K562 (cell line): Measurements from ENCODE around the gene OSBPL10. TPM values are rescaled to one million over a fixed set of nuclear protein-coding genes. Genes with fewer than 3 reads are reported as not detected.

Experiments used
- ATAC-seq: fragments of 200-7000 bp; cut with Tn5 transposase; 3 replicates; pipeline ENCODE4 v1.9.1; 2020; ENCODE audit warnings: moderate library complexity
- BruUV-seq: library from RNA; stranded (reverse); fragments of 400-500 nt; replicated peaks from 2 replicates; lab custom pipeline; 2021; lab: Mats Ljungman, UMichigan
- CTCF ChIA-PET: fragments of 300-600 bp; formaldehyde crosslinking; extraction: SDS; loops from one replicate; lab custom pipeline; 2021; ENCODE audit warnings: low intra/inter-chr PET ratio; lab: Yijun Ruan, JAX
- POLR2A ChIA-PET: fragments of 300-600, 350-650 bp; sonication (Branson Sonifier 250); formaldehyde crosslinking; extraction: SDS; loops from one replicate; lab custom pipeline; 2021; ENCODE audit warnings: antibody characterized with exemption, inconsistent platforms; lab: Yijun Ruan, JAX
- DNase-seq, 4 experiments: peaks; one replicate each; pipeline versions ENCODE4 v3.0.0 to v3.0.0-alpha.2; 2011 to 2018; ENCODE audit warnings: low spot score in 3 of 4, mixed read lengths in 3 of 4; ENCODE audit errors: extremely low read depth in 1 of 4
- FAIRE-seq: peaks from 2 replicates; lab custom pipeline; 2011; peaks lifted over from hg19 to GRCh38; lab: Jason Lieb, UNC
- H2AFZ ChIP-seq: 2 replicates; pipeline ENCODE4 v1.6.0; 2011; ENCODE audit warnings: low read depth, low read length, control low read depth, inconsistent platforms
- H3K27ac ChIP-seq: fragments of 200-600 bp; 3 replicates; pipeline ENCODE4 v1.8.0; 2011; ENCODE audit warnings: low read depth, mild to moderate bottlenecking, control low read depth, inconsistent platforms, low read length, moderate library complexity, mixed read lengths; ENCODE audit errors: extremely low read depth
- H3K27me3 ChIP-seq, 2 experiments: fragments of 300-600 bp in 1 of 2; 2 replicates in 1 of 2; 3 replicates in 1 of 2; pipeline versions ENCODE4 v1.6.0 to v1.8.0; 2011; ENCODE audit warnings: inconsistent platforms in 2 of 2, low read length in 2 of 2, mild to moderate bottlenecking in 1 of 2, mixed read lengths in 1 of 2, moderate library complexity in 1 of 2; ENCODE audit not compliant: control insufficient read depth in 2 of 2, insufficient read depth in 2 of 2
- H3K36me3 ChIP-seq: fragments of 300-600 bp; 3 replicates; pipeline ENCODE4 v1.8.0; 2011; ENCODE audit warnings: mild to moderate bottlenecking, low read length, inconsistent platforms; ENCODE audit not compliant: control insufficient read depth, insufficient read depth
- H3K4me1 ChIP-seq, 2 experiments: fragments of 200-600 bp in 1 of 2; replicated peaks in 1 of 2; 2 replicates in 1 of 2; 3 replicates in 1 of 2; pipeline versions ENCODE4 v1.5.1 to v1.8.0; 2011; ENCODE audit warnings: inconsistent platforms in 2 of 2, low read length in 2 of 2, mild to moderate bottlenecking in 1 of 2, mixed read lengths in 1 of 2, moderate library complexity in 1 of 2; ENCODE audit not compliant: control insufficient read depth in 2 of 2, insufficient read depth in 2 of 2
- H3K4me2 ChIP-seq: 2 replicates; pipeline ENCODE4 v1.6.1; 2011; ENCODE audit warnings: low read length, control low read depth, inconsistent platforms, mixed read lengths; ENCODE audit not compliant: insufficient read depth
- H3K4me3 ChIP-seq: fragments of 200-600 bp; sonication (generic), shearing (Covaris generic); 2 replicates; pipeline ENCODE4 v1.5.1; 2016; ENCODE audit warnings: control low read depth, inconsistent platforms
- H3K79me2 ChIP-seq: fragments of 200-600 bp; 3 replicates; pipeline ENCODE4 v1.8.0; 2011; ENCODE audit warnings: low read length, inconsistent platforms; ENCODE audit not compliant: control insufficient read depth, insufficient read depth
- H3K9ac ChIP-seq, 2 experiments: 2 replicates each; pipeline versions ENCODE4 v1.6.0 to v1.6.1; 2011; ENCODE audit warnings: low read depth in 2 of 2, low read length in 2 of 2, control low read depth in 1 of 2, inconsistent platforms in 1 of 2, mild to moderate bottlenecking in 1 of 2, mixed read lengths in 1 of 2; ENCODE audit not compliant: insufficient read depth in 1 of 2
- H3K9me1 ChIP-seq: one replicate; pipeline ENCODE4 v1.6.0; 2011; ENCODE audit warnings: inconsistent platforms, mild to moderate bottlenecking, low read length, moderate library complexity; ENCODE audit not compliant: control insufficient read depth, insufficient read depth
- H3K9me3 ChIP-seq: replicated peaks from 2 replicates; pipeline ENCODE4 v1.5.1; 2011; ENCODE audit warnings: low read depth, low read length, inconsistent platforms; ENCODE audit not compliant: control insufficient read depth, insufficient read depth
- H4K20me1 ChIP-seq: replicated peaks from 2 replicates; pipeline ENCODE4 v1.6.1; 2011; ENCODE audit warnings: low read length, inconsistent platforms, mixed read lengths; ENCODE audit not compliant: control insufficient read depth, insufficient read depth
- ATF7 ChIP-seq: fragments of 450-650 bp; IDR thresholded peaks from 2 replicates; pipeline ENCODE4 v1.7.1; 2014; ENCODE audit warnings: mild to moderate bottlenecking, moderate library complexity
- GATAD2B ChIP-seq: fragments of 450-650 bp; IDR thresholded peaks from 2 replicates; pipeline ENCODE4 v1.6.1; 2017; ENCODE audit warnings: mild to moderate bottlenecking, borderline replicate concordance
- HNRNPK ChIP-seq: fragments of 200-400 bp; formaldehyde crosslinking; IDR thresholded peaks from one replicate; pipeline ENCODE4 v1.6.1; 2018; ENCODE audit warnings: mild to moderate bottlenecking, low read depth, low read length; ENCODE audit not compliant: poor library complexity, severe bottlenecking
- KAT2B ChIP-seq: IDR thresholded peaks from one replicate; pipeline ENCODE4 v1.6.1; 2012; ENCODE audit warnings: low read depth, mild to moderate bottlenecking, control low read depth, inconsistent platforms, low read length, moderate library complexity
- PTRF ChIP-seq: fragments of 450-650 bp; IDR thresholded peaks from 2 replicates; pipeline ENCODE4 v1.6.1; 2016; ENCODE audit warnings: mild to moderate bottlenecking, missing genetic modification characterization, missing compliant biosample characterization
- RBM14 ChIP-seq: fragments of 200-400 bp; formaldehyde crosslinking; IDR thresholded peaks from 2 replicates; pipeline ENCODE4 v1.6.1; 2018; ENCODE audit warnings: low read depth, mild to moderate bottlenecking, low read length, moderate library complexity, borderline replicate concordance; ENCODE audit not compliant: insufficient read depth
- RFX1 ChIP-seq: fragments of 450-650 bp; IDR thresholded peaks from 2 replicates; pipeline ENCODE4 v1.6.1; 2016; ENCODE audit warnings: mild to moderate bottlenecking, moderate library complexity
- SMAD4 ChIP-seq: fragments of 250-450 bp; sonication (Bioruptor Pico); conservative IDR thresholded peaks from 2 replicates; pipeline ENCODE4 v1.8.0; 2021; ENCODE audit warnings: inconsistent platforms, mild to moderate bottlenecking, moderate library complexity
- ZBED1 ChIP-seq: IDR thresholded peaks from 2 replicates; pipeline ENCODE4 v1.6.1; 2014
- ZKSCAN1 ChIP-seq: fragments of 150-350 bp; IDR thresholded peaks from 2 replicates; pipeline ENCODE4 v1.6.1; 2016; ENCODE audit warnings: low read depth, low read length
- WGBS: fragments of 100-300 bp; shearing (Covaris generic); methylation state at CpG from one replicate; pipeline ENCODE4 v1.1.6; 2016; ENCODE audit warnings: low coverage, mixed read lengths; ENCODE audit not compliant: insufficient coverage; ENCODE audit errors: missing lambda C conversion rate; 5-methylcytosine and 5-hydroxymethylcytosine counted together
- in situ Hi-C: fragments of 300-500 bp; cut with MboI; formaldehyde crosslinking; loops from 4 replicates; pipeline ENCODE4 v1.15.0; 2018; ENCODE audit warnings: inconsistent platforms, mixed read lengths
- intact Hi-C: fragments of 100-400 bp; cut with micrococcal nuclease; formaldehyde crosslinking; loops from 2 replicates; pipeline ENCODE4 v1.14.2; 2022
- polyA plus RNA-seq, 8 experiments: library from polyadenylated mRNA; depleted of rRNA in 4 of 8; stranded (reverse) in 5 of 8; unstranded in 3 of 8; fragments of >200 nt; fragmentation: Nextera tagmentation in 2 of 8; fragmentation: Illumina TruSeq in 1 of 8; extraction: Ambion mirVana in 2 of 8; extraction: Trizol in 1 of 8; gene quantifications; 2 replicates each; pipeline versions ENCODE4 v1.2.1 to v1.2.3, GENCODE V29; 2011 to 2014; ENCODE audit warnings: inconsistent platforms in 1 of 8, missing spikeins in 1 of 8
- total RNA-seq, 7 experiments: library from RNA; depleted of rRNA in 6 of 7; stranded (reverse); fragments of >200 nt in 6 of 7; fragmentation: Illumina TruSeq in 2 of 7; extraction: Trizol in 2 of 7; gene quantifications; 2 replicates each; pipeline versions ENCODE4 v1.2.1 to v1.2.3, GENCODE V29; 2011 to 2021; ENCODE audit warnings: low replicate concordance in 1 of 7
- TF ChIP-seq, protein P1 (sequence below): IDR thresholded peaks from 2 replicates; pipeline ENCODE4 v1.6.1; 2011; ENCODE audit warnings: borderline replicate concordance, low read depth, mild to moderate bottlenecking, moderate library complexity, low read length; ENCODE audit not compliant: insufficient read depth, poor library complexity, severe bottlenecking
- TF ChIP-seq, protein P2 (sequence below): fragments of 450-650 bp; IDR thresholded peaks from 2 replicates; pipeline ENCODE4 v1.6.1; 2018; ENCODE audit warnings: mild to moderate bottlenecking, low read depth; ENCODE audit not compliant: partially characterized antibody
- TF ChIP-seq, protein P3 (sequence below), 2 experiments: IDR thresholded peaks in 1 of 2; conservative IDR thresholded peaks in 1 of 2; 2 replicates each; pipeline ENCODE4 v1.6.1; 2016; ENCODE audit warnings: low read depth in 2 of 2, mild to moderate bottlenecking in 1 of 2, missing compliant biosample characterization in 1 of 2, missing genetic modification characterization in 1 of 2, moderate library complexity in 1 of 2
- TF ChIP-seq, protein P4 (sequence below), 2 experiments: fragments of 450-650 bp; IDR thresholded peaks; 2 replicates each; pipeline ENCODE4 v1.6.1; 2016

Gene OSBPL10
- total and polyA plus RNA-seq, 9 of the 15 experiments (the other 6 are each of a cell fraction or from before 2014, with no cell fraction given), result 0.03 to 0.19 (median 0.14) TPM; not detected in 2

DNA sequence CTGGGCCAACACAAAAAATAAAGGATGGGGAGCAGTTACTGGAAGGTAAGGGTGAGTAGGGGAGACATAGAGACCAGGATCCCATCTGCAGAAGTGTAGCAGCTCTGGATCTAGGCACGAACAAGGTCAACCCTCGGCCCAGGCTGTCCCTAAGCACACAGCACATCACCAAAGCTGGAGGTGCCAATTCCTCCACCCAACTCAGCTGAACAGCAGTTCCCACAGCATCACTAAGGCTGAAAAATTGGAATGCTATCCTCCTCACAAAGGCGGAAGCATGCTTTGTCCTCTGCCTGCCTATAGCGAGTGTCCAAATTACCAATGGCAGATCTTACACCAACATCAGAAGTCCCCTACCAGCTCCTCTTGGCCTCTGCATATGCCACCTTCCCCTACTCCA lies 33.9 kb downstream of the OSBPL10 start:
- in situ Hi-C loops, result no loop called here
- DNase-seq, result no peak
- Histone ChIP-seq H3K27me3 (peaks cover 0 to 9% of the 10 kb centered on the region in 2 experiments; a peak in 1 of 5 replicates), H3K4me3 (no peak overlapping the region), H3K4me2 (no peak overlapping the region), H2AFZ (no peak overlapping the region), H3K9me1 (no peaks in the 10 kb centered on the region), H4K20me1 (no peaks in the 10 kb centered on the region), H3K36me3 (no peaks in the 10 kb centered on the region), H3K9me3 (no peaks in the 10 kb centered on the region)
- FAIRE-seq, result no peak
- CTCF ChIA-PET, result no interaction called here
- no TSS peak for BruUV-seq
- TF ChIP-seq HNRNPK (no peak), ZKSCAN1 (no peak), GATAD2B (no peak), ATF7 (no peak), SMAD4 (no peak), PTRF (no peak), RFX1 (no peak), RBM14 (no peak), KAT2B (no peak), ZBED1 (no peak)
- TF ChIP-seq, protein P1, sequence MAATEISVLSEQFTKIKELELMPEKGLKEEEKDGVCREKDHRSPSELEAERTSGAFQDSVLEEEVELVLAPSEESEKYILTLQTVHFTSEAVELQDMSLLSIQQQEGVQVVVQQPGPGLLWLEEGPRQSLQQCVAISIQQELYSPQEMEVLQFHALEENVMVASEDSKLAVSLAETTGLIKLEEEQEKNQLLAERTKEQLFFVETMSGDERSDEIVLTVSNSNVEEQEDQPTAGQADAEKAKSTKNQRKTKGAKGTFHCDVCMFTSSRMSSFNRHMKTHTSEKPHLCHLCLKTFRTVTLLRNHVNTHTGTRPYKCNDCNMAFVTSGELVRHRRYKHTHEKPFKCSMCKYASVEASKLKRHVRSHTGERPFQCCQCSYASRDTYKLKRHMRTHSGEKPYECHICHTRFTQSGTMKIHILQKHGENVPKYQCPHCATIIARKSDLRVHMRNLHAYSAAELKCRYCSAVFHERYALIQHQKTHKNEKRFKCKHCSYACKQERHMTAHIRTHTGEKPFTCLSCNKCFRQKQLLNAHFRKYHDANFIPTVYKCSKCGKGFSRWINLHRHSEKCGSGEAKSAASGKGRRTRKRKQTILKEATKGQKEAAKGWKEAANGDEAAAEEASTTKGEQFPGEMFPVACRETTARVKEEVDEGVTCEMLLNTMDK, result no peak
- TF ChIP-seq, protein P2, sequence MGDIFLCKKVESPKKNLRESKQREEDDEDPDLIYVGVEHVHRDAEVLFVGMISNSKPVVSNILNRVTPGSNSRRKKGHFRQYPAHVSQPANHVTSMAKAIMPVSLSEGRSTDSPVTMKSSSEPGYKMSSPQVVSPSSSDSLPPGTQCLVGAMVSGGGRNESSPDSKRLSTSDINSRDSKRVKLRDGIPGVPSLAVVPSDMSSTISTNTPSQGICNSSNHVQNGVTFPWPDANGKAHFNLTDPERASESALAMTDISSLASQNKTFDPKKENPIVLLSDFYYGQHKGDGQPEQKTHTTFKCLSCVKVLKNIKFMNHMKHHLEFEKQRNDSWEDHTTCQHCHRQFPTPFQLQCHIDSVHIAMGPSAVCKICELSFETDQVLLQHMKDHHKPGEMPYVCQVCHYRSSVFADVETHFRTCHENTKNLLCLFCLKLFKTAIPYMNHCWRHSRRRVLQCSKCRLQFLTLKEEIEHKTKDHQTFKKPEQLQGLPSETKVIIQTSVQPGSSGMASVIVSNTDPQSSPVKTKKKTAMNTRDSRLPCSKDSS, result no peak
- TF ChIP-seq, protein P3, sequence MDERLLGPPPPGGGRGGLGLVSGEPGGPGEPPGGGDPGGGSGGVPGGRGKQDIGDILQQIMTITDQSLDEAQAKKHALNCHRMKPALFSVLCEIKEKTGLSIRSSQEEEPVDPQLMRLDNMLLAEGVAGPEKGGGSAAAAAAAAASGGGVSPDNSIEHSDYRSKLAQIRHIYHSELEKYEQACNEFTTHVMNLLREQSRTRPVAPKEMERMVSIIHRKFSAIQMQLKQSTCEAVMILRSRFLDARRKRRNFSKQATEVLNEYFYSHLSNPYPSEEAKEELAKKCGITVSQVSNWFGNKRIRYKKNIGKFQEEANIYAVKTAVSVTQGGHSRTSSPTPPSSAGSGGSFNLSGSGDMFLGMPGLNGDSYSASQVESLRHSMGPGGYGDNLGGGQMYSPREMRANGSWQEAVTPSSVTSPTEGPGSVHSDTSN (CRISPR knock-in tag; IDR thresholded peaks at IDR 0.05; ENCODE audit: low read depth), result no peak
- TF ChIP-seq, protein P3 (tag; conservative IDR thresholded peaks at IDR 0.05; ENCODE audit: low read depth), result no peak
- TF ChIP-seq, protein P4, sequence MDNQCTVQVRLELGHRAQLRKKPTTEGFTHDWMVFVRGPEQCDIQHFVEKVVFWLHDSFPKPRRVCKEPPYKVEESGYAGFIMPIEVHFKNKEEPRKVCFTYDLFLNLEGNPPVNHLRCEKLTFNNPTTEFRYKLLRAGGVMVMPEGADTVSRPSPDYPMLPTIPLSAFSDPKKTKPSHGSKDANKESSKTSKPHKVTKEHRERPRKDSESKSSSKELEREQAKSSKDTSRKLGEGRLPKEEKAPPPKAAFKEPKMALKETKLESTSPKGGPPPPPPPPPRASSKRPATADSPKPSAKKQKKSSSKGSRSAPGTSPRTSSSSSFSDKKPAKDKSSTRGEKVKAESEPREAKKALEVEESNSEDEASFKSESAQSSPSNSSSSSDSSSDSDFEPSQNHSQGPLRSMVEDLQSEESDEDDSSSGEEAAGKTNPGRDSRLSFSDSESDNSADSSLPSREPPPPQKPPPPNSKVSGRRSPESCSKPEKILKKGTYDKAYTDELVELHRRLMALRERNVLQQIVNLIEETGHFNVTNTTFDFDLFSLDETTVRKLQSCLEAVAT (IDR thresholded peaks at IDR 0.05), result no peak
- TF ChIP-seq, all 486 proteins: peak for 0
- intact Hi-C loops, result no loop called here
- WGBS, result 0% methylated on average over 4 of the region's 4 CpGs
- no peaks in the 10 kb centered on the region for H3K79me2 ChIP-seq
- no peak overlapping the region for H3K9ac ChIP-seq
- H3K27ac ChIP-seq, result no peak overlapping the region
- ATAC-seq, result no peak
- POLR2A ChIA-PET, result interaction anchor here (1.0 kb wide), 1 partner anchor 9 kb away, joined by 5 read pairs; no protein-coding TSS in a partner anchor
- no peaks in the 10 kb centered on the region for H3K4me1 ChIP-seq
